Stimulated activated CD4-positive, alpha-beta T cell treated with anti-CD3 and anti-CD28 coated beads, Interleukin-1b, Interleukin-23, amount 100 ng/mL, for 24 hours (primary cell): Measurements from ENCODE around the gene NKAIN4.
A peak's percentile ranks its signal among the peaks of the same experiment; 100 is the strongest.
"Not testable (repeated sequence)": the region's sequence is repeated elsewhere in the genome, so short reads cannot be mapped to it uniquely, and the experiment has no call there.

Experiments used
- DNase-seq, 4 experiments: peaks; one replicate each; pipeline ENCODE4 v3.0.0-alpha.2; 2020; ENCODE audit warnings: low read depth in 4 of 4, low spot score in 1 of 4

The NKAIN4 gene

GRCh38 chr20:63238514-63239125, 15.6 kb downstream of the NKAIN4 start:
- no peak for DNase-seq

- DNase-seq: no peak
Observed at GRCh38 chr20:63238031-63238430, 16.2 kb downstream of the NKAIN4 start.

GRCh38 chr20:63236116-63236837, 18.0 kb downstream of the NKAIN4 start:
- no peak for DNase-seq

- no peak for DNase-seq
Observed at GRCh38 chr20:63235399-63235983, 18.8 kb downstream of the NKAIN4 start, which contains the start of gene BIRC7. Gene BIRC7, plus strand, starts transcription at chr20:63235905. Its CDS starts 192 bp downstream, at chr20:63236097.

GRCh38 chr20:63234693-63235398, 19.4 kb downstream of the NKAIN4 start:
- DNase-seq: peak in 1 of 4 experiments; percentile 14

GRCh38 chr20:63233924-63234323, 20.3 kb downstream of the NKAIN4 start:
- no peak for DNase-seq

- DNase-seq: no peak
Observed at GRCh38 chr20:63233061-63233344, 21.3 kb downstream of the NKAIN4 start.

- no peak for DNase-seq
Observed at GRCh38 chr20:63232235-63233060, 21.8 kb downstream of the NKAIN4 start.

- DNase-seq: no peak
Observed at GRCh38 chr20:63230800-63231268, 23.4 kb downstream of the NKAIN4 start.

GRCh38 chr20:63228806-63229205, 25.5 kb downstream of the NKAIN4 start:
- DNase-seq: no peak

- DNase-seq: no peak
Observed at GRCh38 chr20:63227260-63227659, 27.0 kb downstream of the NKAIN4 start.

GRCh38 chr20:63226042-63226943, 28.0 kb downstream of the NKAIN4 start:
- DNase-seq: no peak

GRCh38 chr20:63225082-63225454, 29.2 kb downstream of the NKAIN4 start:
- no peak for DNase-seq

- no peak for DNase-seq
Observed at GRCh38 chr20:63224412-63225081, 29.7 kb downstream of the NKAIN4 start.

GRCh38 chr20:63223826-63224207, 30.4 kb downstream of the NKAIN4 start:
- no peak for DNase-seq

GRCh38 chr20:63223121-63223825, 31.0 kb downstream of the NKAIN4 start:
- DNase-seq: peak in 3 of 4 experiments; percentile 12 to 19 (median 16)

- no peak for DNase-seq
Observed at GRCh38 chr20:63222541-63222940, 31.7 kb downstream of the NKAIN4 start.

GRCh38 chr20:63221400-63222053, 32.7 kb downstream of the NKAIN4 start:
- not testable (repeated sequence) for DNase-seq
